T1000 (cell line): ENCODE measurements around the gene LIN37.

Experiments used
- DNase-seq: peaks from one replicate; lab custom pipeline; 2025; ENCODE audit warnings: mixed read lengths; lab: John Stamatoyannopoulos, UW

The LIN37 gene

DNA sequence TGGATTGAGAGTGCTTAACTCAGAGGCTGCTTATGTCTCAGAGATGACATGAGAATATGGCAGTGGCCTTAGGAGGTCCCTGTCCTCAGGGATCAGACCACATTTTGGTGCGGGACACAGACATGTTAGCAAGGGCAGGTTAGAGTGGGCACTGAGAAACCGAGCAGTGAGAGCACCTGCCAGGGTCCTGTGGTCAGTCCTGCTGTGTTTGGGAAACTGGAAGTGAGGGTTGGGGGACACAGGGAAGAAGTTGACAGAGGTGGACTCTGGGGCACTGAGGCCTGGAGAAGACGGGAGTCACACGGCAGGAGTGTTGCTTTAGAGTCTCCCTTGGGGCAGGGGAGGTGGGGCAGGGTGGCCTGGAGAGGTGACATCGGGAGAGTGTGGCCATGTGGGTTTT, 13.5 kb upstream of the LIN37 start:
- no peak for DNase-seq

DNA sequence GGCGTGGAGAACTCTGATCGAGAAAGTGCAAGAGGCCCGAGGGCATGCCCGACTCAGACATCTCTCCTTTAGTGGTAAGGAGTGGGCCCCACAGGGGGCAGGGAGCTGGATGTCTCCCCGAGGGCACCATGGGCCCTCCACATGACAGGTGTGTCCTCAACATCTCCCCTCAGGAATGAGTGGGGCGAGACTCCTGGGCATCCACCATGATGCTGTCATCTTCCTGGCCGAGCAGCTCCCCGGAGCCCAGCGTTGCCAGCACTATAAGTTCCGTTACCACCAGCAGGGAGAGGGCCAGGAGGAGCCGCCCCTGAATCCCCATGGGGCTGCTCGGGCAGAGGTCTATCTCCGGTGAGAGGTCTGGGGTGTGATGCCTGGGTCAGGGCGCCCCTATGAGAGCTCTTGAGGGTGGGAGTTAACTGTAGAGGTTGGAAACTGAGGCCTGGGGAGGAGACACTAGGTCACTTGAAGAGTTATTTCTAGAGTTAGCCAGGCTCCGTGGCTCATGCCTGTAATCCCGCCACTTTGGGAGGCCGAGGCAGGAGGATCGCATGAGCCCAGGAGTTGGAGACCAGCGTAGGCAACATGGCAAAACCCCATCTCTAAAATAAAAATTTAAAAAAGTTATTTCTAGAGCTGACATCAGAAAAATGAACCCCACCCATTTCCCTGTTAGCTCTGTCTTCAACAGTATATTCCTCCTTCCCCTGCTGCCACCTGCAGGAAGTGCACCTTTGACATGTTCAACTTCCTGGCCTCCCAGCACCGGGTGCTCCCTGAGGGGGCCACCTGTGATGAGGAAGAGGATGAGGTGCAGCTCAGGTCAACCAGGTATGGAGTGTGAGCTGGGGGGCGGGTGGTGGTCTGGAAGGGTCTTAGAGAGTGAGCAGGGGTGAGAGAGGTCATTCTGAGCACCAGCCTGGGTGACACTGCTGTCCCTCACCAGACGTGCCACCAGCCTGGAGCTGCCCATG, 11.2 kb upstream of the LIN37 start:
- peak; percentile 17 for DNase-seq

DNA sequence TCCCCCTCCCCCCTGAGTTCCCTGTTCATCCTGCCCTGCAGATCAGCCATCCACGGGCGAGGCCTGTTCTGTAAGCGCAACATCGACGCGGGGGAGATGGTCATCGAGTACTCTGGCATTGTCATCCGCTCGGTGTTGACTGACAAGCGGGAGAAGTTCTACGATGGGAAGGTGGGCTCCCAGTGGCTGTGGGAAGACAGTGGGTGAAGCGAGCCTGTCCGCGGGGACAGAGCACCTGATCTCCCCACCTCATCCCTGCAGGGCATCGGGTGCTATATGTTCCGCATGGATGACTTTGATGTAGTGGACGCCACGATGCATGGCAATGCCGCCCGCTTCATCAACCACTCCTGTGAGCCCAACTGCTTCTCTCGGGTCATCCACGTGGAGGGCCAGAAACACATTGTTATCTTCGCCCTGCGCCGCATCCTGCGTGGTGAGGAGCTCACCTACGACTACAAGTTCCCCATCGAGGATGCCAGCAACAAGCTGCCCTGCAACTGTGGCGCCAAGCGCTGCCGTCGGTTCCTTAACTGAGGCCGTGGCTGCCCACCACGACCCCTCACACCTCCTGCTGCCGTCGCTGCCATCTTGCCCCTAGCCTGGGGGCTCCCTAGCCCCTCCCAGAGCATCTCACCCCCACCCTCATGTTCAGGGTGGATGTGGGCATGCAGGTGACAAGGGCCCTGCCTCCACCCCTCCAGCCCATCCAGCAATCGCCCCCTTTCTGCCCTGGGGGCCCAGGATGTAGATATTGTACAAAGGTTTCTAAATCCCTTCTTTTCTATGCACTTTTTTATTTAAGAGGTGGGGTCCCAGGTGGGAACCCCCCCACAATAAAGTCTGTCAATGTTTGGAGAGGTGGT, 10.1 kb upstream of the LIN37 start:
- DNase-seq = no peak

DNA sequence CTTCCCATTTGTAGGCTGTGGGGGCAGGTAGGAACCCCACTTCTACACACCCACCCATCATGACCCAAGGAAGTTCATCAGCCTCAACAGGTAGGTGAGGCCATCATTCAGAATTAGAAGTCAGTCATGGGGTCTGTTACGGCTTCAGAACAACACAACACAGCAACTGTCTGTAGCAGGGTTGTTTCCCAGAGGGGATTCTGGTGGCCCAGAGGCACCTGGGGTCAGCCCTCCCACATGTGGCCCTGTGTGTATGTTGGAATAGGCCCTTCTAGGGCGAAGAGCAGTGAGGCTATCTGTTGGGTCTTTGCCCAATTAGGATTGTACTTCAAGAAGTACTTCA, 9.5 kb upstream of the LIN37 start:
- DNase-seq = no peak

DNA sequence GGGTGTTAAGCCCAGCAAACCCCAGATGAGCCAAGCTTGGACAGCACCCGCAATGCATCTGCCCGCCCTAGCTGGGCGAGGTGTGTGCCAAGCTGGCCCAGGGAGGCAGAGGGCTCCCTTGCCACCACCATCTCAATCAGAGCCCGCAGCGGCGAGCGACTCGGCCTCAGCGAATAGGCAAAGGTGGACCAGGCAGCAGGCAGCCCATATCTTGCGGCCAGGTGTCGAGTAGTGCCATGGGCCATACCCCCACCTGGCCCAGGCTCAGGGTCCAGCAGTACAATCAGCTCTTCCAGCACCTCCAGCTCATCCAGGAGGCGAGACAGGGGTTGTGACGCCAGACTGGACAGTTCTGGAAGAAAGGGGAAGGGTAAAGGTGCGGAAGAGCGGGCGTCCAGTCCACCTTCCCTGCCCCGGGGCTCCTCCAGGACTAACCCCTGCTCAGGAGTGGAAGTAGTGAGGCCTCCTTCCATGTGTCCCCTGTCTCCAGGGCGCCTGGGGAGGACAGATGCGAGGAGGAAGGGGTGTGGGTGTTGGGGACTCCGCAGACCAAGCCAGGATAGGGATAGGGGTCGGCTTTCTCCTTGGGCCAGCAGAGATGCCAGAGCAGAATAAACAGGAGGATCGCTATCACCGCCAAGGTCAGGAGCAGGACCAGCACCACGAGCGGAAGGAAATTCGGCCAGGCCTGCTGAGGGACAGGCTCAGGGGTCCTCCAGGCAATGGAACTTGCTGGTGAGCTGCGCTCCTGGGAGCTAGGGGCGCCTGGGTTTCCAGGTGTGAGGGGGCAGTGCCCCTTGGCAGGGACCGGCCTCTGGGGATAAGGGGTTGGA, 8.9 kb upstream of the LIN37 start:
- DNase-seq = no peak

DNA sequence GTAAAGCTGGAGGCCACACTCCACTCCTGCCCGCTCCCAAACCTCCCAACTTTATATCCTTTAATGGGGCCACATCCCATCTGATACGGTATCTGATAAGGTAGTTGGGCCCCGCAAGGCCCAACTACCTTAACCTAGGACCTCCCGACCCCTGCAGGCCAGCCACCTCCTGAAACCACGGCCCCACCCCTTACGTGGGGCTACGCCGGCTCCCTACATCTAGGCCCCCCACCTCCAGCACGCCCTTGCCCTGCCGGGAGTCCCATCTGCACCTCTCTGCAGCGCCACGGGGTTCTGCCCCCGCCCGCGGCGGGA, 8.3 kb upstream of the LIN37 start:
- no peak for DNase-seq

DNA sequence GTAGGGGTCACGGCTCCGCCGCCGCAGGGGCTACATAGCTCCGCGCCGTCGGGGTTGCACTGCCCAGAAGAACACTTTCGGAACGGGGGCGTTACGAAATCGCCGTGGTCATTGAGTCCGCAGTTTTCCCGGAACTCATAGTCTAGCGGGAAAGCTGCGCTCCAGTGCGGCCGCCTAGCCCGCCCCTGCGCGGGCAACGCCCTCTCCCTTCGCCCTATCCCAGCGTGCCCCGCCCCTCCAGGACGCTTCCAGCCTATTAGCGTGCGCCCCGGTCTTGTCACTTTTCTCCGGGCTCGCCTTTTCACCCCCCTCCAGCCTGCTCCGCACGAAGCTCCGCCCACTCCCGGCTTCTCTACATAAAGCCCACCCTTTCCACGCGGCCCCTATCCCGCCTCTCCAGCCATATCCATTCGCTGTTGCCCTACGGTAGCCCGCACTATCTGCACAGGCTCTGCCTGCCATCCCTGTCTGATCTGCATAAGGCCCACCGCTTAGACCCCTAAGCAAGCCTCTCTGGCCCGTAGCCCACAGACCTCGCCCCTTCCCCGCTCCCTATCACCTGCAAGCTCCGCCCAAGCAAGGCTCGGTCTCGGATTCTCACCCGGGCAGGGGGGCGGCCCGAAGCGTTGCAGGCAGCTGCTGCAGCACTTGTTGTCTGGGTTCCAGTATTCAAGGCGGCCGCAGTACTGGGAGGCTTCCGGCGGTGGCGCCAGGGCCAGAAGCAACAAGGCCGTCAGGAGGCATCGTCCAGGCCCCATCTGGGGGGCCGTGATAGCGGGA, 7.8 kb upstream of the LIN37 start:
- DNase-seq = peak; percentile 96

DNA sequence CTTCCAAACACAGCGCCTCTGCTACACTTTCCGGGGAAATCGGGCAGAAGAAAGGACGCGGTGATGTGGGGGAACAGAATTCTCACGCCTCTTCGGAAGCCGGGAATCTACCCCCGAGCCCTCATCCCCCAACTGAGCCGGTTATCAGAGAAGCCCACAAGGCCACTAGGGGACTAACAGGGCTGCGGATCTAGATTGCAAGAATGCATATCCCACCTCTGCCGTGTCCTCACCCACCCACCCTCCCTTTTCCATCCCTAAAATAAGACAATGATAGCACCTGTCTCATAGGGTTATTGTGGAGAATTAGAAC, 7.2 kb upstream of the LIN37 start:
- DNase-seq = no peak

DNA sequence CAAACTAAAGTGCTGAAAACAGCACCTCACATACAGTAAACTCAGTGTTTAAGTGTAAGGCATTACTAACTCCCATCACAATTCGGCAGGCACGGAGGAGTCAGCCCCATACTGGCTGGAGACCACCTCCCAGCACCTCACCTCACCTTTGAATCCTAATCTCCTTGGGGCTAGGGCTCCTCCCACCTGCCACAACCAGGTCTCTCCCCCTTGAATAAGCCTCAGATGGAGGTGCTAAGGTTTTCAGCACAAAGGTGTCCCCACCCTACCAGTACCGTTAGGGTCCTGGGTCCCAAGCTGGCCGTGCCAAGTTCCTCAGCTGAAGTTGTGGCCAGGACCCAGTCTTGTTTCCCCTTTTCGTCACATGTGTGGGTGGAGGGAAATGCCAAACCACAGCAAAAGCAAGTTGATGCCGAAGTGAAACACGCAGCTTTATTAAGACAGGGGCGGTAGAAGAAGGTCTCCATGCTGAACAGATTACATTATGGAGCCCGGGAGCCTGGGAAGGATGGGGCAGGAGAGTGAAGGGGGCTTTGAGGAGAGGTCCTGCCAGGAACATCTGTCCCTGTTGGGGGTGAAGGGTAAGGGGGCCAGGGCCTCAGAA, 6.2 kb upstream of the LIN37 start, which contains the start of gene IGFLR1:
Gene IGFLR1, minus strand, starts transcription at position 332 of the 604 bp plus-strand sequence. CDS start 1,272 bp downstream, outside the sequence.
- DNase-seq = no peak

DNA sequence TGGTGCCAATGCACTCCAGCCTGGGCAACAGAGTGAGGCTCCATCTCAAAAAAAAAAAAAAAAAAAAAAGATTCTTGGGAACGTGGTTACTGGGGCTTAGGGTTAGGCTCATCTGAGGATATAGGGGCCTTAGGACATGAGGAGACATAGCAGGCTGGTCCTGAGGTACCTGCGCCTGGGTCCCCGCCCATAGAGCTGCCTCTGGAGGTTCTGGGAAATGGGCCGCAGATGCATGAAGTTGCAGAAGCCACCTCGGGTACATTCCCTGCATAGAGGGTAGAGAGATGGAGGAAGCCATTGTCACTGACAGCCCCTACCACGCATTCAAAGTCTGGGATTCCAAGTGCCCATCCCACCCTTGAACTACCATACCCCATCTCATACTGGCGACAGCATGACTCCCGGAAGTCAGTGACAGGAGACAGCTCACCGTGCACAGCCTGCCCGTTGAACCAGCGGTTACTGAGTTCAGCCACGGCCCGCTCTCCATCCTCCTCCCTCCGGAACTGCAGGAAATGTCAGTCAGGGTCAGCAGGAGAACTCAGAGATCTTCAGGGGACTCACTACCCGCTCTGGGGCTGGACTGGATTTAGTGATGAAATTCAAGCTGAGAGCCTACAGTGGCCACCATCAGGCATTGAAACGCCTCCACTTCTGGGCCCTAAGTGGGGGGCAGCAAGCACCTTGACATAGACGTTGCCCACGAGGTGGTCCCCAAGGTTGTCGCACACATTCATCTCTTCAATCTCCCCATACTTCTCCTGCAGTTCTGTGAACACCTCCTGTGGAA, 4.5 kb upstream of the LIN37 start:
- no peak for DNase-seq

DNA sequence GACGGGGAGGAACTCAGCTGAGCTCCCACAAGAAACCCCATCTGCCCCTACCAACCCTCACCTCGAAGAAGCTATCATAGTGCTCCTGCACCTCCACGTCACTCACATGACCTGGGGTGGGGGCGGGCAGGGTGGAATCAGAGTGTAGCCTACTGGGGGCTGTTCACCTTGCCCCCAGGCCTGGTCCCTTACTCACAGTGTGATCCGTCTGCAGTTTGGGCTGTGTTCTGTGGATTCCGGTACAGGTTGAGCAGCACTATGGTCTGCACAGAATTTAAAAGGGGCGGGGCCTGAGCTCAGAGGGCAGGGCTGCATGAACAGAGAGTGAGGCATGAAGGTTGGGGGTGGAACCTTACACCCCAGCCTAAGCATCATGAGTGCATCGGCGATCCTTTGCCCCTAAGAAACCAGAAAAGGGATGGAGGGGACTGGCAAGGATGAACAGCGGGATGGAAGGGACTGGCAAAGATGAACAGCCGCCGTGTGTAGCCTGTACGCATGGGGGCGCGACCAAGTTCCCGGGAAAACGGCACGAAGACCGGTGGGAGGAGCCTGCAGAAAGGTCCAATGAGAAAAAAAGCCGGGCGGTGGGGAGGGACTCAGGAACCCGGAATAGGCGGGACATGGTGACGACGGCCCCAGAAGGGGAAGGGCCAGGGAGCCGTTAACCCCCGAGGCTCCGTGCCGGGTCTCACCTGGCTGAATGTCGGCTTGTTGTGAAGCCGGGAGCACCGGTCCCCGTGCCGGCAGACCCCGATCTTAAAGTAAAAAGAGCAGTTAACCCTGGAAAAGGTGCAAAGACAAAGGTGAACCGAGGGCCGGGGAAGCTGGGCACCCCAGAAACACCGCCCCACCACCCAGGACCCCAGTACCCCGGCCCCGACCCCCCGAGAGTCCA, 3.7 kb upstream of the LIN37 start:
- DNase-seq = peak; percentile 87

DNA sequence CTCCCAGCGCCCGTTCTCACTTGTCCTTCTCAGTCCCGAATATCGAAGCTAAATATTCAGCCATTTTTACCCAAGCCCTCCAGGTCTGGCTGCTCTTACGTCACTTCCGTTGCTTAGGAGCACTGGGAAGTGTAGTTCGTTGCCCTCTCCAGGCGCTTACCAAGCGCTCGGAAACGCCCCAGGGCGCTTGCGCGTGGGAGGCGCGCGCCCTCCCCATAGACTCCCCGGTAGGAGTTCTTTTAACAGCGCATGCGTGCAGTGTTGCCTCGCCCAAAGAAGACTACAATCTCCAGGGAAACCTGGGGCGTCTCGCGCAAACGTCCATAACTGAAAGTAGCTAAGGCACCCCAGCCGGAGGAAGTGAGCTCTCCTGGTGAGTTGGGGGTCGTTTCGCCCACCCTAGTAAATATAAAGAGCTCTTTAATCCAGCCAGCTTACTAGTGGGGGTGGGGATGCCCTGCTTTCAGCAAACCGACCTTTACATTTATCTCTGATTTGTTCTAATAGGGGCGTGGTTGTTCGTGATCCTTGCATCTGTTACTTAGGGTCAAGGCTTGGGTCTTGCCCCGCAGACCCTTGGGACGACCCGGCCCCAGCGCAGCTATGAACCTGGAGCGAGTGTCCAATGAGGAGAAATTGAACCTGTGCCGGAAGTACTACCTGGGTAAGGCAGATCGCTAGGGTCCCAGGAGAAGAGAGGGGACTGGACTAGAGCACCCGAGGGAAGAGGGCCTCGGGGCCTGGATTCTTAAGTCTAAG, 2.9 kb upstream of the LIN37 start, which contains the start of the genes PSENEN and U2AF1L4:
Gene PSENEN, plus strand, starts transcription at position 324 of the 759 bp plus-strand sequence. Its CDS starts 280 bp downstream, at position 604.
Gene U2AF1L4, minus strand, starts transcription at position 91 of the 759 bp plus-strand sequence. Its CDS starts 27 bp downstream, at position 64.
- peak; percentile 97 for DNase-seq

DNA sequence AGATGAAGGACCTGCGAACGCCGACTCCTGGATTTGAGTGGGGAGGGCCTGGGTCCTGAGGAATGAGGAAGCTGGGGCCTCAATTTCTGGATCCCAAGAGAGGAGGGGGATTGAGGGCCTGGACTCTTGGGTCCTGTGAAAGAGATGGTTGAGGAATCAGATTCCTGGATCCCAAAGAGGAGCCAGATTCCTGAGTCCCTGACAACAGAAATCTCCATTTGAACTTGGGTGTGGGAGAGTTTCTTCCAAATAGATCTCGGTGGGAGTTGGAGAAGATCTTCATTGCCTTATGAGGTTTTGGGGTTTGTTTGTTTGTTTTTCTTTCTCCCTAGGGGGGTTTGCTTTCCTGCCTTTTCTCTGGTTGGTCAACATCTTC, 2.3 kb upstream of the LIN37 start:
- DNase-seq = no peak

DNA sequence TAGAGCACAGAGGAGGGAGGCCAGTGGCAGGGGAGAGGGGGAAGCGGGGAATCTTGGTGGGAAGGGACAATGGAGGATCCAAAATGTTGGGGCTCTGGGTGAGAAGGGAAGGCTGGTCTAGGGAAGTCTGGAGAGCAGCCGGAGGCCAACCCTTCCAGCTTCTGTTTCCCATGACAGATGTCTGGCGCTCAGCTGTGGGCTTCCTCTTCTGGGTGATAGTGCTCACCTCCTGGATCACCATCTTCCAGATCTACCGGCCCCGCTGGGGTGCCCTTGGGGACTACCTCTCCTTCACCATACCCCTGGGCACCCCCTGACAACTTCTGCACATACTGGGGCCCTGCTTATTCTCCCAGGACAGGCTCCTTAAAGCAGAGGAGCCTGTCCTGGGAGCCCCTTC, 1.8 kb upstream of the LIN37 start:
- DNase-seq = no peak

DNA sequence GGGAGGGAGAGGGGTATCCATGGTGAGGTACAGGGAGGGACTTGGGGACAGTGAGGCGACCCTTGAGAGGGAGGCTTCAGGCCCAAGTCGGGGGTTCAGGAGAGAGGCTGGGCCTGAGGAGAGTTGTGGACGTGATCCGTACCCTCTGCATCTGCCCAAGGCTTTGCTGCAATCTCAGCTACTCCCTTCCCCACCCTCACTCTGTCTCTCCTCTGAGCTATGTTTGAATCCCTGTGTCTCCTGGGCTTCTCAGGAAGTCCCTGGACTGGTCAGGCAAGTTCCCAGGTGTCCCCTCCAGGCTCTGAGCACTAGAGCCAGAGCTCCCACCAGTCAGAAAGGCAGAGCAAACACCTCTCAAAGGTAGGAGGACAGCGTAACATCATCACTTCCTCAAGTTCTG, 1.8 kb downstream of the LIN37 start:
- DNase-seq = no peak

DNA sequence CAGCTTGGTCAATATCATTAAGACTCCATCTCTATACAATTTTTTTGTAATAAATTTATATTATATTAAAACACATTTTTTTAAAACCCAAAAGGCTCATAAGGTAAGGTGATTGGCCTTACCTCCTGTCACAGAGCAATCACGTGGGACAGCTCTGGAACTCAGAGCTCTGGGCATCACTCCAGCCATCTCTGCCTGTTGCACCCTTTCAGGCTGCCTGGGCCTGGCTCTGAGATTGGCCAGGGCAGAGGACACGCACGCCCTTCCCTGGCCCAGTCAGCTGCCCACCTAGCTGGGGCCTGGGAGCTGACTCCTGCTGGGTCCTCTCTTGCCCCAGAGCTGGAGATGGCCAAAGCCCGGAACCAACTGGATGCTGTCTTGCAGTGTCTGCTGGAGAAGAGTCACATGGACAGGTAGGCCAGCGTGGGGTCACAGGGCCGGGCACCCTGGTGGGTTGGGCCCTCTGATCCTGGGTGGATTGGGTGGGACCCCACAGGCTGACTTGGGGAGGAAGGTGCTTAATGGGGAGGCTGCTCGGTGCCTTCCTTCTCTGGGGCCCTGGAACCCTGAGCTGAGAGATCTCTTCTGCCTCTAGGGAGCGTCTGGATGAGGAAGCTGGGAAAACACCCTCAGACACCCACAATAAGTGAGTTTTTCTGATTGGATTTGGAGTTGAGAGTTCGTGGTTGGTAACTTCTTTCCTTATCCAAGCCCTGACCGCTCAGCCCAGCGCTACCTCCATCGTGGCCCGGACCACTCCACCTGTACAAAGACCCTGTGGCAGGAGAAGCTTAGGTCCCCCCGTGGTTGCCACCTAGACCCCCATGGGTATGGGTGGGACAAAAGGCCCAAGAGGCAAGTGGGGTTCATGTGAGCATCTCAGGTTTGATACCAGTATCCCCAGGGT, 3.7 kb downstream of the LIN37 start:
- DNase-seq = no peak

DNA sequence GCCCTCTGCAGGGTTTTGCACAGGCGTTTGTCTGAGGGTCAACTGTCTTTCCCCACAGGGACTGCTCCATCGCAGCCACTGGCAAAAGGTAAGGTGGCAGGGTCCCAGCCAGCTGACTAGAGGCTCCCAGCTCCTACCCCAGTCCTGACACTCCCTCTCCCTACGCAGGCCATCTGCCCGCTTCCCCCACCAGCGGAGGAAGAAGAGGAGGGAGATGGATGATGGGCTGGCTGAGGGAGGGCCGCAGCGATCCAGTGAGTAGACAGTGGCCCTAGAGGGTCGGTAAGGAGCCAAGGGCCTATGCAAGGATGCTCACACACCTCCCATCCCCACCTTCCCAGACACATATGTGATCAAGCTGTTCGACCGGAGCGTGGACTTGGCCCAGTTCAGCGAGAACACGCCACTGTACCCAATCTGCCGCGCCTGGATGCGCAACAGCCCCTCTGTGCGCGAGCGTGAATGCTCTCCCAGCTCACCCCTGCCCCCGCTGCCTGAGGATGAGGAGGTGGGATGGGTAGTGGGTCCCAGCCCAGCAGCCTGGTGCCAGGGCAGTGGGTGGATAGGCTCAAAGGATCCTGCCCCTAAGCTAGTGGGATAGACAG, 4.5 kb downstream of the LIN37 start:
- DNase-seq = no peak
